HG03571 (cell line): Measurements from ENCODE around the gene CCDC77.

Source experiments
- ATAC-seq: cut with Tn5 transposase; IDR thresholded peaks from one replicate; pipeline ENCODE4 v1.9.1; 2021; ENCODE audit not compliant: unreplicated experiment

The CCDC77 gene

GRCh38 chr12:480831-481816 lies 79.7 kb downstream of the CCDC77 start:
- no peak for ATAC-seq

GRCh38 chr12:482061-482460 lies 80.6 kb downstream of the CCDC77 start:
- no peak for ATAC-seq

- no peak for ATAC-seq
Observed at GRCh38 chr12:484096-484495, 82.7 kb downstream of the CCDC77 start.

- ATAC-seq: no peak
Observed at GRCh38 chr12:490260-490659, 88.8 kb downstream of the CCDC77 start.
